GM10266 (cell line): Measurements from ENCODE around the gene RPL26.

Source experiments
- DNase-seq: peaks from one replicate; pipeline ENCODE4 v3.0.0; 2012; ENCODE audit errors: extremely low spot score
- TF ChIP-seq, protein P1 (sequence below): IDR thresholded peaks from 2 replicates; pipeline ENCODE4 v1.5.1; 2012; ENCODE audit warnings: mild to moderate bottlenecking, low read depth; ENCODE audit not compliant: control insufficient read depth, insufficient read depth; ENCODE audit errors: missing control alignments

Gene RPL26

DNA sequence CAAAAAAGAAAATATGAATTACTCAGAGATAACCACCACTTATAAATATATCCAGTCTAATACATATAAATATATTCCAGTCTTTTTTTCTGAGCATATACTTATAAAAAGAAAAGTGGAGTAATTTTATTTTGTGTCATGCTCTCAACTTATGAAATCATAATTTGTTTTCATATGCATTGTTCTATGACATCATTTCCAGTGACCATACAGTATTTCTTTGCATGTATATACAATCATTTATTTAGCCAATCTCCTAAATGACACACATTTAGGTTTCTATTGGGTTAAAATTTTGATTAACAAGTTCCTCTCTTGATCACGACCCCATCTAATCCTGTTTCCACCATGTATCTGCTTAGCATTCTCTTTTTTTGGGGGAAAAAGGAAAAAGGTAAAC, 36.3 kb upstream of the RPL26 start:
- DNase-seq = no peak
- TF ChIP-seq, protein P1, sequence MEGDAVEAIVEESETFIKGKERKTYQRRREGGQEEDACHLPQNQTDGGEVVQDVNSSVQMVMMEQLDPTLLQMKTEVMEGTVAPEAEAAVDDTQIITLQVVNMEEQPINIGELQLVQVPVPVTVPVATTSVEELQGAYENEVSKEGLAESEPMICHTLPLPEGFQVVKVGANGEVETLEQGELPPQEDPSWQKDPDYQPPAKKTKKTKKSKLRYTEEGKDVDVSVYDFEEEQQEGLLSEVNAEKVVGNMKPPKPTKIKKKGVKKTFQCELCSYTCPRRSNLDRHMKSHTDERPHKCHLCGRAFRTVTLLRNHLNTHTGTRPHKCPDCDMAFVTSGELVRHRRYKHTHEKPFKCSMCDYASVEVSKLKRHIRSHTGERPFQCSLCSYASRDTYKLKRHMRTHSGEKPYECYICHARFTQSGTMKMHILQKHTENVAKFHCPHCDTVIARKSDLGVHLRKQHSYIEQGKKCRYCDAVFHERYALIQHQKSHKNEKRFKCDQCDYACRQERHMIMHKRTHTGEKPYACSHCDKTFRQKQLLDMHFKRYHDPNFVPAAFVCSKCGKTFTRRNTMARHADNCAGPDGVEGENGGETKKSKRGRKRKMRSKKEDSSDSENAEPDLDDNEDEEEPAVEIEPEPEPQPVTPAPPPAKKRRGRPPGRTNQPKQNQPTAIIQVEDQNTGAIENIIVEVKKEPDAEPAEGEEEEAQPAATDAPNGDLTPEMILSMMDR = no peak

DNA sequence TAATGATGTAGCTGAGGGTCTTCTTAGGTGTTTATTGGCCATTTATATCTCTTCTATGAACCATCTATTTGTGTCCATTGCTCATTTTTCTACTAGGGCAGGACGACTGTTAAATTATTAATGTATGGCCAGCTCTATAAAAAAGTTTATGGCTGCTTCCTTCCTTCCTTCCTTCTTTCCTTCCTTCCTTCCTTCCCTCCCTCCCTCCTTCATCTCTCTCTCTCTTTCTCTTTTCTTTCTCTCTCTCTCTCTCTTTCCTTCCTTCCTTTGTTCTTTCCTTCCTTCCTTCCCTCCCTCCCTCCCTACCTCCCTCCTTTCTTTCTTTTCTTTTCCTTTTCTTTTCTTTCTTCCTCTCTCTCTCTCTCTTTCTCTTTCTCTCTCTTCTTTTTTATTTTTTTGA, 35.5 kb upstream of the RPL26 start:
- no peak for DNase-seq
- TF ChIP-seq, protein P1 = no peak

DNA sequence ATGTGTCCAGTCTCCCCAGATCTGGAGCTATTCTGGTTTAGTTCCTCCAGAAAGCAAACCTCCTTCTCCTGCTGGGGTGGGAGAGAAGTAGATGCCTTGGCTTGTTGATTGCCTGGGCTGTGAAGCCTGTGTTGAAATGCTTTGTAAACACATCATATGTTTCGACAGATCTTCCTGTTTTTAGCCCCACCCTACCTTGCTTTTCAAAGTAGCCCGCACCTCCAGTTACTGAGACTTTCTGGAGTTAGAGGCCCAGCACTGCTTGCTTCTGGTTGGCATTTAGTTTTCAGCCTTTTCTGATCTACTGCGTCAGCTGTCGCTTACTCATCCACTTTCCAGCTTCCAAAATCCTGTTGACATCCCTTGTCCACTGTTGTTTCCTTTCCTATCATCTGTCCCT, 34.8 kb upstream of the RPL26 start:
- TF ChIP-seq, protein P1 = no peak
- no peak for DNase-seq

DNA sequence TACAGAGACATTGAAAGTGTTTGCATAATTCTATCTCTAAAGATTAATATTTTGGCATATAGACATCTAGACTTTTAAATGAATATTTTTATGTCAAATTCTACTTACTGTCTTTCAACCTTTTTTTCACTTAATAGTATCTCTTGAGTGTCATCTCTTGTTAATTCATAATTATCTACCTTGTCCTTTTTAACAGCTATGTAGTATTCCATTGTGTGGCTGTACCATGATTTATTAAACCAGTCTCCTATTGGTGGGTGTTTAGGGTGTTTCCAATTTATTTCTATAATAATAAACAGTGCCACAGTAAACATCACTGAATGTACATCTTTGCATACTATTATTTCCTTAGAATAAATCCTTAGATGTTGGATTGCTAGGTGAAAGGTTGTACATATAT, 30.9 kb upstream of the RPL26 start:
- TF ChIP-seq, protein P1 = no peak
- DNase-seq = no peak

DNA sequence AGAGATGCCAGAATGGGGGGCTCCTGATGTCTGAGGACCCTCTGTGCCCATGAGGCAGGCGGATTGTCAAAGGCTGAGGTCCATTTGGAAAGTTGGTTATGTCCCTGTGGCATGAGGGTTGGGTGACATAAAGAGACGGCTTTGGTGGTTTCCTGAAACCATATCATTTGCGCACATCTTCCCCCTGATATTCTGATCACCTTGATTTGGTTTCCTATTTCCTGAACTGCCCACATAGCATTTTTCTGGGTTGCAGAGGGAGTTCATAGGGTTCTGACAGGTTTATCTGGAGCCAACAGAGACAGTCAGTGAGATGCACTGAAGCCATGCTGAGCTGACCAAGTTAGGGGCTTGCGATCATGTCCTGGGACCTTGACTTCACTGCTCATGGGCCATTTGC, 30.3 kb upstream of the RPL26 start:
- TF ChIP-seq, protein P1 = no peak
- DNase-seq = no peak

DNA sequence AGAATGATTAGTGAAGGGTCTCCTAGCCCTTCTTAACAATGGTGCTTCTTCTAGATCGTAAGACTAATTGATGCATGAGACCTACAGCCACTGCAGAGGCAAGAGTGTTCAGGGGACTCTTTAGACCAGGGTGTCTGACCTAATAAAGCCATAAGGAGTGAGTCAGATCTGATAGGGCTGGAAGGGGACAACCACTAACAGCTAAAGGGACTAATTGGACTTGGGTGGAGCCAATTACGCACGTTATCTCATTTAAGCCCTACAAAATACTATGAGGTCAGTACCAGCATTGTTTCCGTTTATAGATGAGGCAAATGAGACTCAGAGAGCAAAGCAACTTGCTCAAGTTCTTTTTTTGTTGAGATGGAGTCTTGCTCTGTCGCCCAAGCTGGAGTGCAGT, 29.1 kb upstream of the RPL26 start:
- no peak for DNase-seq
- TF ChIP-seq, protein P1 = no peak

DNA sequence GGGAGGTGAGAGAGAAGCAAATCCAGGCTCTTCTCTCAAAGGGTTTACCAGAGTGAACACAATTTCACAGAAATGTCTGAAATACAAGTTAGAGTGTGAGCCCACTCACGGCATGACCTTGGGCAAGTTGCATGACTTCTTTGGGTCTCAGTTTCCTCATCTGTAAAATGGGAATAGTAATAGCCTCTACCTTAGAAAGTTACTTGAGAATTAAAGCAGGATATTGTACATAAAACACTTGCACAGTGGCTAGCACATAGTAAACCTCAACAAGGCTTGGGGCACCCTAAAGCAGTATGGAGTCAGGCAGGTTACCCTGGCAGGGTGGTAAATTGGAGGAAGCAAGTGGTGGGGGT, 27.9 kb upstream of the RPL26 start:
- DNase-seq = no peak
- TF ChIP-seq, protein P1 = no peak
